ENCODE results near the gene UCHL5. TPM values are rescaled to one million over a fixed set of nuclear protein-coding genes. Genes with fewer than 3 reads are reported as not detected.
"Not testable (repeated sequence)": the region's sequence is repeated elsewhere in the genome, so short reads cannot be mapped to it uniquely, and the experiment has no call there.

Gene UCHL5
- total RNA-seq, 2 donors from 2014 or later: 7.6 to 47.5 TPM

DNA sequence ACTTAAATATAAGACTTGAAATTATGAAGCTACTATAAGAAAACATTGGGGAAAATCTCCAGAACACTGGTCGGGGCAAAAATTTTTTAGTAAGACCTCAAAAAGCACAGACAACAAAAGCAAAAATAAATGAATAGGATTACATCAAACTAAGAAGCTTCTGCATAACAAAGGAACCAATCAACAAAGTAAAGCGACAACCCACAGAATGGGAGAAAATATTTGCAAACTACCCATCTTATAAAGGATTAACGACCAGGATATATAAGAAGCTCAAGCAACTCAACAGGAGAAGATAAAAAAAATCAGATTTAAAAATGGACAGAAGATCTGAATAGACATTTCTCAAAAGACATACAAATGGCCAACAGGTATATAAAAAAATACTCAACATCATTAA lies 19.1 kb downstream of the UCHL5 start:
- intact Hi-C loops (cut with DNase I): no loop called here
- 90 to 95% methylated on average over 3 of the region's 3 CpGs for WGBS, 2 donors

DNA sequence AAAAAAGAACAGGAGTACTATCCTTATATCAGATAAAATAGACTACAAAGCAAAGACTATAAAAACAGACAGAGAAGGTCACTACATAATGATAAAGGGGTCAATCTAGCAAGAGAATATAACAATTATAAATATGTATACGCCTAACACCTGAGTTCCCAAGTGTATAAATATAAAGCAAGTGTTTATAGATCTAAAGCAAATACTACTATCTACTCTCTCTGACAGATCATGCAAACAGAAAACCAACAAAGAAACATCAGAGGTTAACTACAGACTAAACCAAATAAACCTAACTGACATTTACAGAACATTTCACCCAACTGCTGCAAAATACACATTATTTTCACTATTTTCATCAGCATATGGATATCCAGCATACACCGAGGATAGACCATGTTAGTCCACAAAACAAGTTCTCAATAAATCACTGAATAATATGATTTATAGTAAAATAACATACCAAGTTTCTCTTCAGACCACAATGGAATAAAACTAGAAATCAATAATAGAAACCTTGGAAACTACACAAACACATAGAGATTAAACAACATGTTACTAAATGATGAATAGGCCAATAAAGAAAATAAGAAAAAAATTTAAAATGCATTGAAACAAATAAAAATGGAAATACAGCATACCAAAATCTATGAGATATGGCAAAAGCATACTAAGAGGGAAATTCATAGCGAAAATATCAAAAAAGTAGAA lies 22.7 kb downstream of the UCHL5 start:
- DNase-seq (no peak), ATAC-seq (no peak)
- Histone ChIP-seq H3K4me3 (no peak overlapping the region), H3K9me3 (no peaks in the 10 kb centered on the region), H3K27me3 (no peaks in the 10 kb centered on the region), H3K4me1 (peaks cover 8% of the 10 kb centered on the region), H3K36me3 (replicated peaks in 1 of 2; ENCODE audit: insufficient read depth in 1 of 2, low read depth in 2 of 2) (no peaks in the 10 kb centered on the region), H3K27ac (peak overlapping the region in 1 of 4 donors; percentile 1)
- 53 to 67% methylated on average over 3 of the region's 3 CpGs for WGBS, 2 donors
- intact Hi-C loops (cut with DNase I): no loop called here
- TF ChIP-seq POLR2A (IDR thresholded peaks at IDR 0.05): no peak
- TF ChIP-seq, protein P1, sequence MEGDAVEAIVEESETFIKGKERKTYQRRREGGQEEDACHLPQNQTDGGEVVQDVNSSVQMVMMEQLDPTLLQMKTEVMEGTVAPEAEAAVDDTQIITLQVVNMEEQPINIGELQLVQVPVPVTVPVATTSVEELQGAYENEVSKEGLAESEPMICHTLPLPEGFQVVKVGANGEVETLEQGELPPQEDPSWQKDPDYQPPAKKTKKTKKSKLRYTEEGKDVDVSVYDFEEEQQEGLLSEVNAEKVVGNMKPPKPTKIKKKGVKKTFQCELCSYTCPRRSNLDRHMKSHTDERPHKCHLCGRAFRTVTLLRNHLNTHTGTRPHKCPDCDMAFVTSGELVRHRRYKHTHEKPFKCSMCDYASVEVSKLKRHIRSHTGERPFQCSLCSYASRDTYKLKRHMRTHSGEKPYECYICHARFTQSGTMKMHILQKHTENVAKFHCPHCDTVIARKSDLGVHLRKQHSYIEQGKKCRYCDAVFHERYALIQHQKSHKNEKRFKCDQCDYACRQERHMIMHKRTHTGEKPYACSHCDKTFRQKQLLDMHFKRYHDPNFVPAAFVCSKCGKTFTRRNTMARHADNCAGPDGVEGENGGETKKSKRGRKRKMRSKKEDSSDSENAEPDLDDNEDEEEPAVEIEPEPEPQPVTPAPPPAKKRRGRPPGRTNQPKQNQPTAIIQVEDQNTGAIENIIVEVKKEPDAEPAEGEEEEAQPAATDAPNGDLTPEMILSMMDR (IDR thresholded peaks at IDR 0.05): no peak

More for the DNA sequence above, 19.1 kb downstream of the UCHL5 start:
- ATAC-seq: no peak
- Histone ChIP-seq H3K9me3 (no peaks in the 10 kb centered on the region), H3K4me3 (no peak overlapping the region), H3K36me3 (replicated peaks in 1 of 2; ENCODE audit: insufficient read depth in 1 of 2, low read depth in 2 of 2) (peaks cover 0 to 3% of the 10 kb centered on the region in 2 donors), H3K27ac (no peak overlapping the region), H3K4me1 (peaks cover 8% of the 10 kb centered on the region), H3K27me3 (no peaks in the 10 kb centered on the region)
- DNase-seq: no peak
- TF ChIP-seq, protein P1 (IDR thresholded peaks at IDR 0.05): no peak
- TF ChIP-seq POLR2A (IDR thresholded peaks at IDR 0.05): no peak

DNA sequence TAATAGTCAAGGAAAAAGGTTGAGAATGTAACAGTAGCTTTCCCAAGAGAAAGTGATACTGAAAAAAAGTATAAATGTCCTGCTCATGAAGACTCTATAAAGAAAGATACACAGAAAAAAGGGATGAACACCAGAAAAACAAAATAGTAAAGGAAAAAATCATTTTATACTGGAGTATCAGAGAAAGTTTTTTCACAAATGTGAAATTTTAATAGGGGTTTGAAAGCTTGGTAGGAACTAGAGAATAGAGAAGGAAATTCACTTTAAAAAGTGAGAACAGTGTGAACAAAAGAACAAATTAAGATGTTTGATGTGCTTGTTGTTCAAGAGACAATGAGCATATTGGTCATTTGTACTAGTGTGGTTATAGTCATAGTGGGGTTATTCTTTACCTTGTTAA lies 25.6 kb downstream of the UCHL5 start:
- no peaks in the 10 kb centered on the region for H3K36me3 ChIP-seq (replicated peaks in 1 of 2; ENCODE audit: insufficient read depth in 1 of 2, low read depth in 2 of 2)
- intact Hi-C loops (cut with DNase I): no loop called here
- H3K4me3 ChIP-seq: no peak overlapping the region
- ATAC-seq (no peak), DNase-seq (no peak)
- TF ChIP-seq POLR2A (IDR thresholded peaks at IDR 0.05): no peak
- TF ChIP-seq, protein P1 (IDR thresholded peaks at IDR 0.05): no peak
- H3K9me3 ChIP-seq: no peaks in the 10 kb centered on the region
- peaks cover 18% of the 10 kb centered on the region for H3K4me1 ChIP-seq
- H3K27ac ChIP-seq: no peak overlapping the region
- no peaks in the 10 kb centered on the region for H3K27me3 ChIP-seq

DNA sequence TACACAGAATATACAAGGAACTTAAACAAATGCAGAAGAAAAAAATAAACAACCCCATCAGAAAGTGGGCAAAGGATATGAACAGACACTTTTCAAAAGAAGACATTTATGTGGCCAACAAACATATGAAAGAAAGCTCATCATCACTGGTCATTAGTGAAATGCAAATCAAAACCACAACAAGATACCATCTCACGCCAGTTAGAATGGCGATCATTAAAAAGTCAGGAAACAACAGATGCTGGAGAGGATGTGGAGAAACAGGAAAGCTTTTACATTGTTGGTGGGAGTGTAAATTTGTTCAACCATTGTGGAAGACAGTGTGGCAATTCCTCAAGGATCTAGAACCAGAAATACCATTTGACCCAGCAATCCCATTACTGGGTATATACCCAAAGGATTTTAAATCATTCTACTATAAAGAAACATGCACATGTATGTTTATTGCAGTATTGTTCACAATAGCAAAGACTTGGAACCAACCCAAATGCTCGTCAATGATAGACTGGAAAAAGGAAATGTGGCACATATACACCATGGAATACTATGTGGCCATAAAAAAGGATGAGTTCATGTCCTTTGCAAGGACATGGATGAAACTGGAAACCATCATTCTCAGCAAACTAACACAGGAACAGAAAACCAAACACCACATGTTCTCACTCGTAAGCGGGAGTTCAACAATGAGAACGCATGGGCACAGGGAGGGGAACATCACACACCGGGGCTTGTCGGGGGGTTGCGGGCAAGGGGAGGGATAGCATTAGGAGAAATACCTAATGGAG lies 26.3 kb downstream of the UCHL5 start:
- H3K27ac ChIP-seq; ATAC-seq; H3K4me3 ChIP-seq; DNase-seq; H3K27me3 ChIP-seq; H3K36me3 ChIP-seq (replicated peaks in 1 of 2; ENCODE audit: insufficient read depth in 1 of 2, low read depth in 2 of 2); intact Hi-C loops (cut with DNase I); H3K9me3 ChIP-seq: not testable (repeated sequence)
- peaks cover 18% of the 10 kb centered on the region for H3K4me1 ChIP-seq
- WGBS, 2 donors: 94 to 95% methylated on average over 9 of the region's 9 CpGs

DNA sequence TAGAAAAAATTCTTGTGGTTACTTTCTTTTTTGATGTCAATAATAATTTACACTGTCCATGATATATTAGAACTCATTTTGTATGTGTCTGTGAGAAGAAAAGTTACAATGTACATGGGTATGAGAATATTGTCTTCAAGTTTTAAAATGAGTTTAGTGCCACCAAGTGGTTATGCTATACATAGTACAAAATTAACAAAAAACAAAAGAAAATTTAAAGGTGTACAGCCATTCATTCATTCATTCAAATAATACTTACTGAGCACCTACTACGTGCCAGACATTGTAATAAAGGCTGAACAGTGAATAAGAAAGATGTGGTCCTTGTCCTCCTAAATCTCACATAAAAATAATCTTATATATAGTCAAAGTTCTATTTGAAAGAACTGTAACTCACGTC lies 27.7 kb downstream of the UCHL5 start:
- 62 to 76% methylated on average over 2 of the region's 2 CpGs for WGBS, 2 donors
- intact Hi-C loops (cut with DNase I): no loop called here

More for the DNA sequence above, 27.7 kb downstream of the UCHL5 start:
- H3K27ac ChIP-seq: no peak overlapping the region
- peaks cover 12% of the 10 kb centered on the region for H3K4me1 ChIP-seq
- H3K27me3 ChIP-seq: no peaks in the 10 kb centered on the region
- no peaks in the 10 kb centered on the region for H3K9me3 ChIP-seq
- DNase-seq (no peak), ATAC-seq (no peak)
- no peak overlapping the region for H3K4me3 ChIP-seq
- TF ChIP-seq, protein P1 (IDR thresholded peaks at IDR 0.05): peak in 5 of 7 experiments; percentile 18 to 40 (median 30)
- TF ChIP-seq POLR2A (IDR thresholded peaks at IDR 0.05): no peak
- H3K36me3 ChIP-seq (replicated peaks in 1 of 2; ENCODE audit: insufficient read depth in 1 of 2, low read depth in 2 of 2): peaks cover 0 to 9% of the 10 kb centered on the region in 2 donors
